ENCODE results near the gene CFAP20.

DNA sequence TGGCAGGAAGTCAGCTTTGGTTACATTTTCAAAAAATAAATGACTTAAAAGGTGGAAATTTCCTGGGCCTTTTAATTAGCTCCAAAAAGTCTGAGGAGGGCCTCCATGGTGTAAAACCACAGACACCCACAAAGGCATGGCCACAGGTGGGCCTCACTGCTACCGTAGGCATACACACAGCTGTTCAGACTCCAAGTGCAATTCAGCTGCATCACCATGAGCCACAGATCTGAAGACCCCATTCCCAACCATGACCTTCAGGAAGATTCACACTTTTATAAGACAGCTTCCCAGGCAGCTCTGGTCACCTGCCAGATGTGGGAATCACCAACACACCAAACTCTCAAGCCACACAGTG is 48.2 kb upstream of the CFAP20 start:
- TF ChIP-seq, protein P1, sequence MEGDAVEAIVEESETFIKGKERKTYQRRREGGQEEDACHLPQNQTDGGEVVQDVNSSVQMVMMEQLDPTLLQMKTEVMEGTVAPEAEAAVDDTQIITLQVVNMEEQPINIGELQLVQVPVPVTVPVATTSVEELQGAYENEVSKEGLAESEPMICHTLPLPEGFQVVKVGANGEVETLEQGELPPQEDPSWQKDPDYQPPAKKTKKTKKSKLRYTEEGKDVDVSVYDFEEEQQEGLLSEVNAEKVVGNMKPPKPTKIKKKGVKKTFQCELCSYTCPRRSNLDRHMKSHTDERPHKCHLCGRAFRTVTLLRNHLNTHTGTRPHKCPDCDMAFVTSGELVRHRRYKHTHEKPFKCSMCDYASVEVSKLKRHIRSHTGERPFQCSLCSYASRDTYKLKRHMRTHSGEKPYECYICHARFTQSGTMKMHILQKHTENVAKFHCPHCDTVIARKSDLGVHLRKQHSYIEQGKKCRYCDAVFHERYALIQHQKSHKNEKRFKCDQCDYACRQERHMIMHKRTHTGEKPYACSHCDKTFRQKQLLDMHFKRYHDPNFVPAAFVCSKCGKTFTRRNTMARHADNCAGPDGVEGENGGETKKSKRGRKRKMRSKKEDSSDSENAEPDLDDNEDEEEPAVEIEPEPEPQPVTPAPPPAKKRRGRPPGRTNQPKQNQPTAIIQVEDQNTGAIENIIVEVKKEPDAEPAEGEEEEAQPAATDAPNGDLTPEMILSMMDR (IDR thresholded peaks at IDR 0.05): no peak
- TF ChIP-seq POLR2A (IDR thresholded peaks at IDR 0.05): no peak
